Hepatic stellate cell (primary cell): Measurements from ENCODE around the gene ZNF814.
"Not testable (repeated sequence)": the region's sequence is repeated elsewhere in the genome, so short reads cannot be mapped to it uniquely, and the experiment has no call there.

ENCODE experiments used
- DNase-seq: peaks from one replicate; pipeline ENCODE4 v3.0.0; 2011; ENCODE audit warnings: low spot score

Gene ZNF814

GRCh38 chr19:57862351-57862750 lies 26.5 kb downstream of the ZNF814 start:
- not testable (repeated sequence) for DNase-seq

GRCh38 chr19:57854117-57854516 lies 34.7 kb downstream of the ZNF814 start:
- DNase-seq: not testable (repeated sequence)

- not testable (repeated sequence) for DNase-seq
Observed at GRCh38 chr19:57851812-57852603, 36.8 kb downstream of the ZNF814 start.

- DNase-seq: no peak
Observed at GRCh38 chr19:57850553-57851017, 38.3 kb downstream of the ZNF814 start.

- DNase-seq: peak; percentile 75
Observed at GRCh38 chr19:57849666-57850473, 39.0 kb downstream of the ZNF814 start, which contains the start of gene ZNF587. TSS of gene ZNF587 (plus strand) at chr19:57849859. CDS start at chr19:57850039, 180 bp downstream.

- not testable (repeated sequence) for DNase-seq
Observed at GRCh38 chr19:57849162-57849665, 39.6 kb downstream of the ZNF814 start.

GRCh38 chr19:57847164-57847563 lies 41.7 kb downstream of the ZNF814 start:
- DNase-seq: not testable (repeated sequence)

GRCh38 chr19:57841122-57841763 lies 47.6 kb downstream of the ZNF814 start:
- no peak for DNase-seq

- not testable (repeated sequence) for DNase-seq
Observed at GRCh38 chr19:57838622-57839191, 50.1 kb downstream of the ZNF814 start.

- DNase-seq: not testable (repeated sequence)
Observed at GRCh38 chr19:57836991-57837390, 51.8 kb downstream of the ZNF814 start.

GRCh38 chr19:57830071-57830602 lies 58.7 kb downstream of the ZNF814 start, which contains the start of gene ZNF587B:
TSS of gene ZNF587B (plus strand) at chr19:57830299. CDS start at chr19:57830529, 230 bp downstream.
- DNase-seq: peak; percentile 82

GRCh38 chr19:57829316-57829715 lies 59.5 kb downstream of the ZNF814 start:
- no peak for DNase-seq

- DNase-seq: no peak
Observed at GRCh38 chr19:57825511-57825910, 63.3 kb downstream of the ZNF814 start.

GRCh38 chr19:57823608-57824007 lies 65.2 kb downstream of the ZNF814 start:
- DNase-seq: not testable (repeated sequence)

GRCh38 chr19:57823155-57823554 lies 65.7 kb downstream of the ZNF814 start:
- DNase-seq: not testable (repeated sequence)

GRCh38 chr19:57821501-57821900 lies 67.3 kb downstream of the ZNF814 start:
- not testable (repeated sequence) for DNase-seq

- not testable (repeated sequence) for DNase-seq
Observed at GRCh38 chr19:57821095-57821494, 67.7 kb downstream of the ZNF814 start.

GRCh38 chr19:57820599-57820998 lies 68.2 kb downstream of the ZNF814 start:
- no peak for DNase-seq

- peak; percentile 96 for DNase-seq
Observed at GRCh38 chr19:57819475-57820148, 69.2 kb downstream of the ZNF814 start.

GRCh38 chr19:57818378-57818777 lies 70.5 kb downstream of the ZNF814 start:
- DNase-seq: no peak

GRCh38 chr19:57817976-57818375 lies 70.9 kb downstream of the ZNF814 start:
- DNase-seq: no peak
